Sigmoid colon (tissue), 4 donors: ENCODE results near the gene ADCY1.

Source experiments
- POLR2A ChIP-seq, 2 donors: fragments of 450-650 bp; IDR thresholded peaks; one replicate each; pipeline ENCODE4 v1.6.1; 2016; ENCODE audit warnings: antibody characterized with exemption in 2 of 2, mild to moderate bottlenecking in 2 of 2, moderate library complexity in 2 of 2
- POLR2AphosphoS5 ChIP-seq, 4 donors: sonication (generic); formaldehyde crosslinking; IDR thresholded peaks; one replicate each; pipeline ENCODE4 v1.6.1; 2017; ENCODE audit warnings: antibody characterized with exemption in 4 of 4
- TF ChIP-seq, protein P1 (sequence below), 4 experiments: fragments of 450-650 bp in 3 of 4; fragments of 200-600 bp in 1 of 4; IDR thresholded peaks; one replicate each; pipeline ENCODE4 v1.5.1; 2016 to 2019; ENCODE audit warnings: antibody characterized with exemption in 4 of 4, mild to moderate bottlenecking in 3 of 4, moderate library complexity in 2 of 4

GRCh38 chr7:45689011-45689796 lies 115.0 kb downstream of the ADCY1 start:
- no peak for TF ChIP-seq POLR2A (IDR thresholded peaks at IDR 0.05)
- TF ChIP-seq, protein P1, sequence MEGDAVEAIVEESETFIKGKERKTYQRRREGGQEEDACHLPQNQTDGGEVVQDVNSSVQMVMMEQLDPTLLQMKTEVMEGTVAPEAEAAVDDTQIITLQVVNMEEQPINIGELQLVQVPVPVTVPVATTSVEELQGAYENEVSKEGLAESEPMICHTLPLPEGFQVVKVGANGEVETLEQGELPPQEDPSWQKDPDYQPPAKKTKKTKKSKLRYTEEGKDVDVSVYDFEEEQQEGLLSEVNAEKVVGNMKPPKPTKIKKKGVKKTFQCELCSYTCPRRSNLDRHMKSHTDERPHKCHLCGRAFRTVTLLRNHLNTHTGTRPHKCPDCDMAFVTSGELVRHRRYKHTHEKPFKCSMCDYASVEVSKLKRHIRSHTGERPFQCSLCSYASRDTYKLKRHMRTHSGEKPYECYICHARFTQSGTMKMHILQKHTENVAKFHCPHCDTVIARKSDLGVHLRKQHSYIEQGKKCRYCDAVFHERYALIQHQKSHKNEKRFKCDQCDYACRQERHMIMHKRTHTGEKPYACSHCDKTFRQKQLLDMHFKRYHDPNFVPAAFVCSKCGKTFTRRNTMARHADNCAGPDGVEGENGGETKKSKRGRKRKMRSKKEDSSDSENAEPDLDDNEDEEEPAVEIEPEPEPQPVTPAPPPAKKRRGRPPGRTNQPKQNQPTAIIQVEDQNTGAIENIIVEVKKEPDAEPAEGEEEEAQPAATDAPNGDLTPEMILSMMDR (IDR thresholded peaks at IDR 0.05), result no peak
- TF ChIP-seq POLR2AphosphoS5 (IDR thresholded peaks at IDR 0.05), result no peak
